ENCODE data around the gene TBC1D20.

GRCh38 chr20:444117-444516 lies 18.2 kb downstream of the TBC1D20 start:
- TF ChIP-seq CTCF (conservative IDR thresholded peaks at IDR 0.05 in 1 of 2, IDR thresholded peaks at IDR 0.05 in 1 of 2; ENCODE audit: extremely low read depth in 1 of 2, insufficient read depth in 1 of 2, low read depth in 1 of 2, low read length in 2 of 2) (no peak), EZH2 (IDR thresholded peaks at IDR 0.05; ENCODE audit: borderline replicate concordance, low read length) (no peak)
